Right cardiac atrium (tissue), 5 donors: ENCODE measurements around the gene KCNQ1. TPM values are rescaled to one million over a fixed set of nuclear protein-coding genes. Genes with fewer than 3 reads are reported as not detected.

Source experiments
- ATAC-seq, 2 donors: fragments of 200-7000 bp; cut with Tn5 transposase; one replicate each; pipeline versions ENCODE4 v1.8.0 to v1.9.1; 2020; ENCODE audit warnings: moderate library complexity in 2 of 2, mild to moderate bottlenecking in 1 of 2
- DNase-seq, 3 donors: peaks; one replicate each; pipeline ENCODE4 v3.0.0-alpha.2; 2020
- H3K27ac ChIP-seq: one replicate; pipeline ENCODE4 v1.5.1; 2013; ENCODE audit warnings: mild to moderate bottlenecking, low read length, control low read depth, moderate library complexity
- H3K27me3 ChIP-seq: one replicate; pipeline ENCODE4 v1.6.1; 2013; ENCODE audit not compliant: control insufficient read depth, insufficient read depth
- H3K4me1 ChIP-seq: one replicate; pipeline ENCODE4 v1.6.1; 2013; ENCODE audit warnings: low read length; ENCODE audit not compliant: control insufficient read depth, insufficient read depth
- H3K4me3 ChIP-seq: one replicate; pipeline ENCODE4 v1.5.1; 2013; ENCODE audit warnings: low read length, control low read depth
- H3K9me3 ChIP-seq: one replicate; pipeline ENCODE4 v1.6.1; 2013; ENCODE audit warnings: low read length; ENCODE audit not compliant: control insufficient read depth
- WGBS: extraction: QIAGEN DNeasy Blood & Tissue Kit; methylation state at CpG from one replicate; pipeline ENCODE4 v1.1.7; 2013; 5-methylcytosine and 5-hydroxymethylcytosine counted together
- intact Hi-C, 4 donors: fragments of 100-400 bp; cut with DNase I; formaldehyde crosslinking; loops; one replicate each; pipeline versions ENCODE4 v1.11.0 to v1.14.0; 2022 to 2023
- polyA plus RNA-seq: library from polyadenylated mRNA; stranded (reverse); fragments of 200-250 nt; gene quantifications from one replicate; pipeline ENCODE4 v1.2.3, GENCODE V29; 2013
- total RNA-seq, 4 donors: library from RNA; stranded (reverse); fragmentation: NEBNext Ultra II Directional; extraction: Animal tissue kit (Norgen Biotek cat#: 25700); gene quantifications; one replicate each; pipeline ENCODE4 v1.2.1, GENCODE V29; 2021
- donor health status: healthy with polysubstance abuse.
- donor health status: DM: no; HTN: yes; CAD: no.
- donor health status: DM: no; HTN: no; CAD: no.
- donor health status: DM: no; HTN: yes; CAD: no; lungs with severe emphysema.
- donor health status: DM: yes; HTN: yes; CAD: no.

Gene KCNQ1
- total and polyA plus RNA-seq, 5 donors: 36.4 to 46.8 (median 37.7) TPM

- ATAC-seq (no peak), DNase-seq (peak; percentile 0 to 35 (median 1))
- Histone ChIP-seq H3K4me3 (no peak overlapping the region), H3K4me1 (no peaks in the 10 kb centered on the region), H3K27ac (no peak overlapping the region), H3K27me3 (no peaks in the 10 kb centered on the region), H3K9me3 (no peaks in the 10 kb centered on the region)
- intact Hi-C loops: no loop called here
- WGBS: 90% methylated on average over 17 of the region's 17 CpGs
Measured at GRCh38 chr11:2798951-2799761, 354.3 kb downstream of the KCNQ1 start.

GRCh38 chr11:2799881-2800654, 355.3 kb downstream of the KCNQ1 start:
- 63% methylated on average over 15 of the region's 15 CpGs for WGBS
- DNase-seq: peak; percentile 14 to 47 (median 34)
- H3K9me3 ChIP-seq: no peaks in the 10 kb centered on the region
- no peak overlapping the region for H3K27ac ChIP-seq
- intact Hi-C loops: no loop called here
- H3K4me3 ChIP-seq: no peak overlapping the region
- ATAC-seq: peak in 1 of 2 donors; percentile 40
- no peaks in the 10 kb centered on the region for H3K4me1 ChIP-seq
- H3K27me3 ChIP-seq: no peaks in the 10 kb centered on the region

GRCh38 chr11:2800655-2801531, 356.1 kb downstream of the KCNQ1 start:
- ATAC-seq: no peak
- Histone ChIP-seq H3K9me3 (no peaks in the 10 kb centered on the region), H3K4me1 (no peaks in the 10 kb centered on the region), H3K27me3 (no peaks in the 10 kb centered on the region), H3K27ac (no peak overlapping the region), H3K4me3 (no peak overlapping the region)
- 94% methylated on average over 12 of the region's 12 CpGs for WGBS
- intact Hi-C loops: no loop called here
- peak; percentile 5 to 27 (median 23) for DNase-seq

- 93% methylated on average over 22 of the region's 22 CpGs for WGBS
- no peak overlapping the region for H3K27ac ChIP-seq
- intact Hi-C loops: no loop called here
- ATAC-seq: no peak
- H3K9me3 ChIP-seq: no peaks in the 10 kb centered on the region
- no peaks in the 10 kb centered on the region for H3K4me1 ChIP-seq
- peak; percentile 5 to 42 (median 30) for DNase-seq
- no peaks in the 10 kb centered on the region for H3K27me3 ChIP-seq
- H3K4me3 ChIP-seq: no peak overlapping the region
Measured at GRCh38 chr11:2801711-2802388, 357.0 kb downstream of the KCNQ1 start.

- Histone ChIP-seq H3K9me3 (no peaks in the 10 kb centered on the region), H3K4me1 (peaks cover under 1% of the 10 kb centered on the region), H3K27ac (no peak overlapping the region), H3K27me3 (no peaks in the 10 kb centered on the region), H3K4me3 (no peak overlapping the region)
- DNase-seq (peak; percentile 7 to 43 (median 26)), ATAC-seq (no peak)
- 89% methylated on average over 18 of the region's 18 CpGs for WGBS
- intact Hi-C loops: no loop called here
Measured at GRCh38 chr11:2802389-2803185, 357.8 kb downstream of the KCNQ1 start.

- DNase-seq (peak; percentile 13 to 37 (median 36)), ATAC-seq (no peak)
- H3K27ac ChIP-seq: no peak overlapping the region
- WGBS: 93% methylated on average over 20 of the region's 20 CpGs
- peaks cover 7% of the 10 kb centered on the region for H3K4me1 ChIP-seq
- H3K9me3 ChIP-seq: no peaks in the 10 kb centered on the region
- H3K27me3 ChIP-seq: no peaks in the 10 kb centered on the region
- no peak overlapping the region for H3K4me3 ChIP-seq
- intact Hi-C loops: no loop called here
Measured at GRCh38 chr11:2803186-2804091, 358.6 kb downstream of the KCNQ1 start.

GRCh38 chr11:2804189-2804588, 359.4 kb downstream of the KCNQ1 start:
- peaks cover 7% of the 10 kb centered on the region for H3K4me1 ChIP-seq

GRCh38 chr11:2804701-2805387, 360.0 kb downstream of the KCNQ1 start:
- WGBS: 72% methylated on average over 19 of the region's 19 CpGs
- Histone ChIP-seq H3K27me3 (no peaks in the 10 kb centered on the region), H3K4me3 (no peak overlapping the region), H3K4me1 (peaks cover 7% of the 10 kb centered on the region), H3K27ac (no peak overlapping the region), H3K9me3 (no peaks in the 10 kb centered on the region)
- peak; percentile 25 to 68 (median 46) for DNase-seq
- no peak for ATAC-seq
- intact Hi-C loops: no loop called here

More at GRCh38 chr11:2804189-2804588, 359.4 kb downstream of the KCNQ1 start:
- Histone ChIP-seq H3K27ac (no peak overlapping the region), H3K4me3 (no peak overlapping the region), H3K27me3 (no peaks in the 10 kb centered on the region), H3K9me3 (no peaks in the 10 kb centered on the region)
- ATAC-seq: no peak
- intact Hi-C loops: no loop called here
- 93% methylated on average over 10 of the region's 10 CpGs for WGBS
- peak; percentile 0 to 25 (median 24) for DNase-seq
